ENCODE data around the gene TBC1D20.
"Not testable (repeated sequence)": the region's sequence is repeated elsewhere in the genome, so short reads cannot be mapped to it uniquely, and the experiment has no call there.

TBC1D20 gene

DNA sequence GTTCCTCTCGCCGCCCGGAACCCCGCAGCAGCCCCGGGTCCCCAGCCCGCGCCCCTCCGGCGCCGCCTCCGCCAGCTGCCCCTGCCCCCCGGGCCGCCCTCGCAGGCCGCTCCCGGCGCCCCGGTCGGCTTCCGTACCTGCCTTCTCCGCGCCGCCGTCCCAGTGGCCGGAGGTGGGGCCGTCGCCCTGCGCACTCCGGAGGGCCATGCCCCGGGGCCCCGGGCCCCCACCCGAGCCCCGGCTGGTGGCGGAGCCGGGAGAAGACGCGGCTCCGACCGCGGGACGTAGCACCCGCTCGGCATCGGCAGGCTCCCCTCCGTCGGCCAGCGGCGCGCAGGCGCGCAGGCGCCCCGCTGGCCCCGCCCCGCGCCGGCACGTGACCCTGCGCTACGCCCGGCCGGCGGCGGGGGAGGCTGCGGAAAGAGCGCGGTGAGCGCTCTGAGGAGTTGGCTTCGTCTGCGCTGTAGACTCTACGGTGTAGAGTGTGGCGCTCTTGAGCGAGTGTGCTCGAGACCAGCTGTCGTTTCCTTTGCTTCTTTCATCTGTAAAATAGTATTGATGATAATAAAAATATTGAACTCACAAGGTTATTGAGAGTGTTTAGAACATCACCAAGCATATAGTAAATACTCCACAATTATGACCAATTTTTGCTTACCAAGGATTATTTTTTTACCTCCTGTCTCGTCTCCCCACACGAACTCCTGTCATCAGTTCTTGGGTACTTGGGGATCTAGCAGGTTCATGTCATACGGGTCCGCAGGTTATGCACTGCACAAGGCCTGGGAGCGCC, at the start of gene TBC1D20:
Gene TBC1D20, minus strand, starts transcription at position 335 of the 793 bp plus-strand sequence. Its CDS starts 128 bp downstream, at position 207.
- DNase-seq: peak; percentile 42

GRCh38 chr20:510328-511057, 48.2 kb upstream of the TBC1D20 start:
- DNase-seq: not testable (repeated sequence)

DNA sequence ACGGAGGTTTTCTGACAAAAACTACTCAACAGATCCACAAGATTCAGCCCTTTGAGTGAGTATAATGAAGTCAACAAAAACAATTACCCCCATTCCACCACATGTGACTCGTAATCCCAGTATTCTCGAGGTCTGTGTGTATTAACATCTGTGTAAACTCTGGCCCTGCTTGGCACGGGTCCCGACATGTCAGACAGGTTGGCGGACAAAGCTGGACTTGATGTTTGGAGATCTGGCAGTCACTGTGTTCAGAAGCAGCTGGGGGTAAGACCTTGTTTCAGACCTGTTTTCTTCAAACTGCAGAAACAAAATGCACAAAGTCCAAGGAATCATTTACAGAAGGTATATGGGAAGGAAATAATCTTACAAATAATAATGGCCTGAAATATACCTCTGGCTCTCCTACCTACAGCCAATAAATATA, 46.0 kb upstream of the TBC1D20 start:
- not testable (repeated sequence) for DNase-seq

GRCh38 chr20:507761-508332, 45.5 kb upstream of the TBC1D20 start:
- no peak for DNase-seq

DNA sequence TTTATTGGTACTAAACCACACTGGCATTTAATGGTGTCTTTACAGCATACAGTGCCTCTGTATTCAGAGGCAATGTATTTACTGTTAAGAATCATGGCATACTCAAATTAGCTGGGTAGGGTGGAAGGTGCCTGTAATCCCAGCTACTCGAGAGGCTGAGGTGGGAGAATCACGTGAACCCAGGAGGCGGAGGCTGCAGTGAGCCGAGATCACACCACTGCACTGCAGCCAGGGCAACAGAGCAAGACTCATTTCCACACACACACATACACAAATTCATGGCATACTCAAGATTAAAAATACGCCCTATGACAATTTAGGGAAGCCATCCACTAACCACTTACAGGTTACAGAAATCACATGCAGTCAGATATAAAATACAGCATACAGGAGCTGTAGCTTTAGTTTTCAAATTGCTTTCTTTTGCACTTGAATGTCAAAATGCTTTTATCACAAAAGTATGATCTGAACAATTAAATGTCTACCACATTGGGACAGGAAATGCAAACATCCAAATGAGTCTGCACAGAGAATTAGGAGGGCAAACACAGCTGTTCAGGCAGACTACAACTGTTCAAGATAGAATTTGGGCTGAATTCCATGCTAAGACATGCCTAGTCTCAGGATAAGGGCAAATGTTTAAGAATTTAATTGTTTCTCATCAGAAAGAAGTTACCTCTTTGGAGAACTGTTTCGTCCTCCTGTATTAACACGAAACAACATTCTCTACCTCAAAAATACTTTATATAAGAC, 44.8 kb upstream of the TBC1D20 start:
- DNase-seq: no peak

DNA sequence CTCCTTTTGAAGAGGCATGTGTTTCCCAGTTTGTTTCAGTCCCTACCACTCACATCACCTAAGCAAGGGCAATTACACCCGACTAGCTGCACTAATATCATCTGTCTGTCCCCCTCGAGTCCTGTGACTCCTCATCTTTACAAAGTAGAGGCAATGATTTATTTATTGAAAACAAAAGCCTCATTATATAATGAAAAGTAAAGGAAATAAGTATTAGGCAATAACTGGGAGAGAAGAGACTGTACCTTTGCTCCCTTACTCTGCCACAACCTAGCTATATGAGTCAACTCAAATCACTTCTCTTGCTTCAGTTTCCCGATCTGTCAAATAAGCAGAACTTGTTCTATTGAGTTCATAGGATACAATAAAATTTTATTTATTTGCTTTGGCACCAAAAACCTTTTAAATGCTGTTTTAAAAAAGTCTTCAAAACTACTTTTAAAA, 42.3 kb upstream of the TBC1D20 start:
- DNase-seq: no peak

GRCh38 chr20:503048-503737, 40.9 kb upstream of the TBC1D20 start:
- DNase-seq: no peak

GRCh38 chr20:497979-498378, 35.6 kb upstream of the TBC1D20 start:
- DNase-seq: no peak

DNA sequence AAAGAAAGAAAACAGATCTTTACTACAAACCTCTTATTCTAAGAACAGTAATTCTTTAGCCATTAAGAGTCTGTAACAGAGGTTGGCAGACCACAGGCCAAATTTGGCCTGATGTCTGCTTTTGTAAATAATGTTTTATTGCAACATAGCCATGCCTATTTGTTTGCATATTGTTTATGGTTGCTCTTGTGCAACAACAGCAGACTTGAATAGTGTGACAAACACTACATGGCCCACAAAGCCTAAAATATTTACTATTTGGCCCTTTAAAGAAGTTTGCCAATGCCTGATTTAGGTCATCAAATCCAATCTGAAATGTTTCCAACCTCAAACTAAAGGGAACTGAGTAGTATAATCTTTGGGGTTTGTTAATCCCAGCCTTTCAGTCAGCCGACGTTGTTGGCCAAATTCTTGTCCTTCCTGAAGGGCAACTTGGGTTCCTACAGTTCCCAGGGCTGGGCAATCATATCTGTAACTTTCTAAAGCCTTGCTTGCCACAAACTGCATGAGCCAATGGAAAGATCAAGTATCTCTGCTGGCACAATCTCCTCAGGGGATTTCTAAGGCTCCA, 33.9 kb upstream of the TBC1D20 start:
- no peak for DNase-seq

DNA sequence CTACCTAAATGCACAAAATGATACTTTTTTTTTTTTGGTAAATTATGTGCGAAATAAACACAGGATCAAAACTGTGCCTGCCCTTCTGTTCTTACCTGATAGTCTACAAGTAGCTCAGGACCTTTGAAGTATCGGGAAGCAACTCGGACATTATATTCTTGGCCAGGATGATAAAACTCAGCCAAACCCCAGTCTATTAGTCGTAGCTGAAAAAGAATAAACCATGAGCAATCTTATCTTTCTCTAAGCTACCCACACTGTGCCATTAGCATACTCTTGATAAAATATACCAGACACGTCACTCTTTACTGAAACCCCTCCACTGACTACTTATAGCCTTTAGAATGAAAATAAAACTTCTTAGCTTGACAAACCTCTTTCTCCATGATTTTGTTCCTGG, 29.8 kb upstream of the TBC1D20 start:
- DNase-seq: no peak

DNA sequence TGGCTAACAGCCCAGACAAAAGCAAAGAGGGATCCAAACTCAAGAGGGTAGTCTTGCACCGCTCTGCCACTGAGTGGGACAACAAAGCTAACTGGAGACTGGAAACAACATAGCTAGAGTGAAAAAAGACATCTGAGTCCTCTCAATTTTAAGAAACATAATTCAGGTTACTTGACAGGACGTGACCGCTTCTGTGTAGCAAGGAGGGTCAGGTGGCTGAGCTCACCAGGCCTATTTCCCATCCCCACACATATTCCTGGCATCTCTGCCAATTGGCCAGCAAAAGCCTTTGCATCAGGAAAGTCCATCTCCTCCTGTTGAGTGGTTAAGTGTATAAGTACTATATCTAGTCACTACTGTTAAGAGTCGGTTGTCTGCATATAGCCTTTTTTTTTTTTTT, 25.3 kb upstream of the TBC1D20 start:
- DNase-seq: no peak

DNA sequence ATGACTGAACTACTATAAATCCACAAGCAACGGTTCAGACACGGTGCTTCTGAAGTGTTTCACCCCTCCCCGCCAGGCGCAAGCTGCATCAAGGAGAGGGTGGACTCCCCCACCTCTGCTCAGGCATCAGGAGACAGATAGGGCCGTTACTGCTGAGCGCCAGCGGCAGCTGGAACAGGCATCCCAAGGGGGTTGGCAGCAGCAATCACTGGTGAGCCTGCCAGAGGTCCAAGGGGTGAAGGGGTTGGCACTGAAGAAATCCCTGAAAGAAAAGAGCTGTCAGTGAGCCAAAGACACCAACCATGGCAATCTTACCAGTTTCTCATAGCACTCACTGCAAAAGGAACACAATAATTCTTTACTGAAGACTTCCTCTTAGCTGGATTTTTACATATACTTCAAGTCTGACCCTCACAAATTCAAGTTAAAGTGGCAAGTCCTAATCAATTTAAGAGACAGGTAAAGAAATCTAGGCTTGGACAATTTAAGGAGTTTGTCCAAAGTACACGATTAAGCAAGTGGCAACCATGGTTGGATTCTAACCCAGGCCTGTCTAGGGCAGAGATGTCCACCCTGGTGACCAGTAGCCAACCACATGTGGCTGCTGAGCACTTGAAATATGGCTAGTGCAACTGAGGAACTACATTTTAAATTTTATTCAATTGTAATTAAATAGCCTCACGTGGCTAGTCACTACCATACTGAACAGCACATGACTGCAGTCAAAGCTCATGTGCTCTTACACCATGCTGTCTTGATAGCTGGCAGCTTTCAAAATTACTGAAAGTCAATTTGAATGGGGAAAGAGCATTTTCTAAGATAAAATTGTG, 21.7 kb upstream of the TBC1D20 start:
- DNase-seq: no peak

- DNase-seq: no peak
These were observed 18.8 kb upstream of the TBC1D20 start for GRCh38 chr20:481167-481566.

- DNase-seq: no peak
These were observed 17.7 kb upstream of the TBC1D20 start for GRCh38 chr20:480044-480443.

- DNase-seq: no peak
These were observed 17.2 kb upstream of the TBC1D20 start for GRCh38 chr20:479487-479886.

- DNase-seq: peak; percentile 32
These were observed 16.7 kb upstream of the TBC1D20 start for GRCh38 chr20:478949-479429.

DNA sequence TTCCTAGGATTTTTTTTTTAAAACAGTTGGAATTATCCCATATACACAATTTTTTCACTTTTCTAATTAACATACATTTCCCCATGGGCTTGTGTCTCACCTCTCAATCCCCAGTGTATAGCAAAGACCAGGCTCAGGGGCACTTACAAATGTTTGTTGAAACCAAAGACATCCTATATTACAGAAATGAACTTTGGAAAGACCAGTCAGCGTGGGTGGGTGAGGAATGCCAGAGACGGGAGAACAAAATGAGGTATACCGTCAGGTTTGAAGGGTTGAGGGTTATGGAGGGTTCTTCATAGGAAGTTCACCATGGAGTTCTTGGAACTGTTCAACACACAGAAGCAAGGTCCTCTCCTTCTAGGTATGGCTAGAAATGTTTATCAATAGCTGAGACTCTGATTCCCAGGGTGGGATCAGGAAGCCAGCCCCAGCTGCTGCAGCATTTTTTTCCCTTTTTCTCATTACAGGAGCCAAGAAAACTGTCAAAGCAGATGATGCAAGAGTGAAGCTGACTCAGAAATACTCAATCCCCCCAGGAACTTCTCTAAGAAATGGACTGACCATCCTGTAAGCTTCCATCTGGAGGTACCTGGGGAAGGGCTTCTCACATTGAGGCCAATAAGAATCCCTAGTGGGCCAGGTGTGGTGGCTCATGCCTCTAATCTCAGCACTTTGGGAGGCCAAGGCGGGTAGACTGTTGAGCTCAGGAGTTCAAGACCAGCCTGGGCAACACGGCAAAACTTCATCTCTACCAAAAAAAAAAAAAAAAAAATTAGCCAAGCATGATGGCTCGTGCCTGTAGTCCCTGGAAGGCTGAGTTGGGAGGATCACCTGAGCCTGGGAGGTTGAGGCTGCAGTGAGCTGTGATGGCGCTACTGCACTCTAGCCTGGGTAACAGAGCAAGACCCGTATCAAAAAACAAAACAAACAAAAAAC, 15.9 kb upstream of the TBC1D20 start:
- DNase-seq: no peak

DNA sequence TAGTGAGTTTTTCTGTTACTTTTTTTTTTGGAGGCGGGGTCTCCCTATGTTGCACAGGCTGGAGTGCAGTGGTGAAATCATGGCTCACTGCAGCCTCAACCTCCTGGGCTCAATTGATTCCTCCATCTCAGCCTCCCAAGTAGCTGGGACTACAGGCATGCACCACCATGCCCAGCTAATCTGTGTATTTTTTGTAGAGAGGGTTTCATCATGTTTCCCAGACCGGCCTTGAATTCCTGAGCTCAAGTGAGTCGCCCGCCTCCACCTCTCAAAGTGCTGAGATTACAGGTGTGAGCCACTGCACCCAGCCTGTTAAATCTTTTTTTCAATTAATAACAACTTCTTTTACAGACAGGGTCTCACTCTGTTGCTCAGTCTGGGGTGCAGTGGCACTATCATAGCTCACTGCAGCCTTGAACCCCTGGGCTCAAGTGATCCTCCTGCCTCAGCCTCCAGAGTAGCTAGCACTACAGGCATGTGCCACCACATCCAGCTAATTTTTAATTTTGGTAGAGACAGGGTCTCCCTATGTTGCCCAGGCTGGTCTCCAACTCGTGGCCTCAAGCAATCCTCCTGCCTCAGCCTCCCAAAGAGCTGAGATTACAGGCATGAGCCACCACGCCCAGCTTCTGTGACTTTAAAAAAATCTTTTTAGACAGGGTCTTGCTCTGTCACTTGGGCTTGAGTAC, 14.4 kb upstream of the TBC1D20 start:
- DNase-seq: not testable (repeated sequence)

Measured in NCI-H187 treated with DMSO at 0.1 percent for 48 hours (cell line).